D721Med (cell line): Measurements from ENCODE around the gene TMEM185A.
A peak's percentile ranks its signal among the peaks of the same experiment; 100 is the strongest.

Experiments
- DNase-seq: peaks from one replicate; pipeline ENCODE4 v3.0.0; 2011; ENCODE audit warnings: low spot score; ENCODE audit not compliant: insufficient read length
- FAIRE-seq: peaks from 2 replicates; lab custom pipeline; 2011; peaks lifted over from hg19 to GRCh38; lab: Jason Lieb, UNC
- TF ChIP-seq, protein P1 (sequence below): IDR thresholded peaks from 2 replicates; pipeline ENCODE4 v1.5.1; 2012; ENCODE audit warnings: mild to moderate bottlenecking, control low read depth; ENCODE audit not compliant: insufficient read depth; ENCODE audit errors: missing control alignments

The TMEM185A gene

DNA sequence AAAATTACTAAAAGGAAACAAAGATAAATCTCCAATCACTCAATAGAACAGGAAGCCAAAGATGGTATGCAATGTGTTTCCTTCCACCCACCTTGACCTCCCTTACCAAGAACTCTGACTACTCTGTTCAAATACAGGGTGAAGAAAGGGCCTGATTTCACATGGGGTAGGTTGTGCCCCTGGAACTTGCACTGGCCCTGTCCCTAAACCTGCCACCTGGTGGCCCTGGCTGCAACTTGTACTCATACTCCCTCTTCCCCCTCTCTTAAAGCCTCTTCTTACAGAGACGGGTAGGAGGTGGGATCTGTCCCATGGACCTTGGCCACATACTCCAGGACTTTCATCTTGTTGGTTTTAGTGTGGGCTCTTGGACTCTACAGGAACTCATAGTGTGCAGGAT lies 17.3 kb upstream of the TMEM185A start:
- DNase-seq, result no peak
- TF ChIP-seq, protein P1, sequence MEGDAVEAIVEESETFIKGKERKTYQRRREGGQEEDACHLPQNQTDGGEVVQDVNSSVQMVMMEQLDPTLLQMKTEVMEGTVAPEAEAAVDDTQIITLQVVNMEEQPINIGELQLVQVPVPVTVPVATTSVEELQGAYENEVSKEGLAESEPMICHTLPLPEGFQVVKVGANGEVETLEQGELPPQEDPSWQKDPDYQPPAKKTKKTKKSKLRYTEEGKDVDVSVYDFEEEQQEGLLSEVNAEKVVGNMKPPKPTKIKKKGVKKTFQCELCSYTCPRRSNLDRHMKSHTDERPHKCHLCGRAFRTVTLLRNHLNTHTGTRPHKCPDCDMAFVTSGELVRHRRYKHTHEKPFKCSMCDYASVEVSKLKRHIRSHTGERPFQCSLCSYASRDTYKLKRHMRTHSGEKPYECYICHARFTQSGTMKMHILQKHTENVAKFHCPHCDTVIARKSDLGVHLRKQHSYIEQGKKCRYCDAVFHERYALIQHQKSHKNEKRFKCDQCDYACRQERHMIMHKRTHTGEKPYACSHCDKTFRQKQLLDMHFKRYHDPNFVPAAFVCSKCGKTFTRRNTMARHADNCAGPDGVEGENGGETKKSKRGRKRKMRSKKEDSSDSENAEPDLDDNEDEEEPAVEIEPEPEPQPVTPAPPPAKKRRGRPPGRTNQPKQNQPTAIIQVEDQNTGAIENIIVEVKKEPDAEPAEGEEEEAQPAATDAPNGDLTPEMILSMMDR, result no peak
- no peak for FAIRE-seq

DNA sequence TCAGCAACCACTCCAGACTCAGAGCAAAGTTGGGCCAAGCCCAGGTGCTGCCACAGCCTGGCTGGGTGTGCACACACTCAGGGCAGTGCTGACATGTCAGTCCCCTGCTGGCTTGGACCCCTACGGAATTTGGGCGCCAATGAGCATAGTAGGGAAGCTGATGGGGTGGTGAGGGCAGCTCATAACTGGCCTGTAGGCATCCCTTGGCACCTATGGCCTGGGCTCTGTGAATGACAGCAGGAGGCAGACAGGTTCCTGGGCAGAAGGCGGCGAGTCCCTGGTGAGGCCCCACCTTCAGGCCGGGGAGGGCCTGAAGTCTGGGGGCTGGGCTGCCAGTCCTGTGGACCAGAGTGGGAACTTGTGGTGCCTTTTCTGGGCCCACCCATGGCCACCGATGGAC lies 15.9 kb upstream of the TMEM185A start:
- no peak for DNase-seq
- FAIRE-seq, result no peak

DNA sequence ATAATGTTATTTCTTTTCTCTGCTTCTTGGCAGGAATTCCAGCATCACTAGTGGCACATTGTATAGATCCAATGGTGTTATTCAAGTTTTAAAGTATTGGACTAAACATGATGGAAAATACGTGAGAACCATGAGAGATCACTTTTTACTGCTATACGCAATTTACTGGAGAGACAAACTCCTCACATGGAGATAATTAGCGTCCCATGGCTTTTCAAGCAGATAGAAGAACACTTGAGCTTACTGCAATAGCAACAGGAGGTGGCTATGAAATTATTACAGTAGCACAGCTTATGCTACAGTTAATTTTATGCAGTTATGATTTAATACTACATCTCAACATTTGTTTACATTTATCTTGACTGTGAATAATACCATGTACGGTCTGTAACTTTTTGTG lies 11.9 kb upstream of the TMEM185A start:
- DNase-seq (no peak), FAIRE-seq (peak; percentile 82)
- TF ChIP-seq, protein P1, result no peak

More for the DNA sequence above, 15.9 kb upstream of the TMEM185A start:
- TF ChIP-seq, protein P1, result no peak

DNA sequence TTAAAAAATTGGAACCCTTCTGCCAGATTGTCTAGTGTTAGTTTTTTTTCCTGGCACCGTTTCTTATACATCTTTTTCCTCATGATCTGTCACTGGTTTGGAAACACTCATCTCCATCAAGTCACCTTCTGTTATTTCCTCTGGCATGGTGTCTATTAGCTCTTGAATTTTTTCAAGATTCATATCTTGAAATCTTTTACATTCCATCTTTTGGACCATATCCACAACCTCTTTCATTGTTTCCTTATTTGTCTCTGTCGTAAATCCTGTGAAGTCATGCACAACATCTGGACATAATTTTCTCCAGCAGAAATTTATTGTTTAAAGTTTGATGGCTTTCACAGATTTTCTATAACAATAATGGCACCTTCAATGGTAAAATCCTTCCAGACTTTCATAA lies 10.2 kb upstream of the TMEM185A start:
- DNase-seq (no peak), FAIRE-seq (no peak)
- TF ChIP-seq, protein P1, result no peak

DNA sequence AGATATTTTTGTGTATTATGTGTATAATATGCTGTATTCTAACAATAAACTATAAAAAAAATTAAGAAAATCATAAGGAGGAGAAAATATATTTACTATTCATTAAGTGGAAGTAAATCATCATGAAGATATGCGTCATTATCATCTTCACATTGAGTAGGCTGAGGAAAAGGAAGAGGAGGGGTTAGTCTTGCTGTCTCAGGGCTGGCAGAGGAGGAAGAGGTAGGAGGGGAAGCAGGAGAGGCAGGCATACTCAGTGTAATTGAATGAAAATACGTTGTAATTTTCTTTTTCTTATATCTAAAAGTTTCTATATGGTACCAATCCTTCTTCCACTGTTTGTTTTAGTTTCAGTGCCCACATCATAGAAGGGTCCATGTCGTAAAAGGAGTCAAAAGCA lies 9.8 kb upstream of the TMEM185A start:
- no peak for FAIRE-seq
- DNase-seq, result no peak
- TF ChIP-seq, protein P1, result no peak

DNA sequence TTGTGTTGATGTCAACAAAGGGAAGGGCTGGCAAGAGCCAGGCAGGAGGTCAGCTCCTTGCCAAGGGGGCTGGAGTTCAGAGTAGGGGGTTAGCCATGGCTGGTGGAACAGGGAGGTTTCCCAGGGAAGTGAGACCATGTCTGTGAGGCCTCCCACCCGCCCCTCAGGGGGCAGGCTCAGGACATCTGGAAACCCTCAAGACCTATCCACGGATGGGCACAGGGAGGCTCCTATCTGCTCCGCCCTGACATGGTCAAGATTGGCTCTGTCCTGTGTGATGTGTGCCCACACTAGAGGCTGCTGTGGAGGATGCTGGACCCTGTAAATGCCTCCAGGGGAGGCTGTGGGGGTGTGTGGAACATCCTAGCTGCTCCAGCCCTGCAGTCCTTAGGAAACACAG lies 8.0 kb upstream of the TMEM185A start:
- TF ChIP-seq, protein P1, result no peak
- FAIRE-seq (no peak), DNase-seq (no peak)

DNA sequence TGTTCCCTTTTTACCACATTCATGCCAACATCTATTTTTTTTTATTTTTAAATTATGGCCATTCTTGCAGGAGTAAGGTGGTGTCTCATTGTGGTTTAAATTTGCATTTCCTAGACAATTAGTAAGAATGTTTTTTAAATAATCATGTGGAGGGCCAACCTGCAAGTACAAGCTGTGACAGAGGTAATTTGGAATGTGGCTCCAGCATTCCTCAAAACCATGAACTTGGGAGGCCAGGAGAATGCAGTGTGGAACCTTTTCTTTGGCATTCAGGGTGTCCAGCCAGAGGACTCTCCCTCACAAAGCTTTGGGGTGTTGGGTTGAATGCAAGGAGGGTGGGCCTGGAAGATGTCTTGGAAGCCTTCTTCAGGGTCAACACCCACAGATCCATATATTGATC lies 7.3 kb upstream of the TMEM185A start:
- FAIRE-seq (no peak), DNase-seq (no peak)
- TF ChIP-seq, protein P1, result no peak
